GM21786 (cell line): ENCODE results near the gene DIPK1B.

Experiments used
- ATAC-seq: cut with Tn5 transposase; IDR thresholded peaks from one replicate; pipeline ENCODE4 v1.9.1; 2021; ENCODE audit not compliant: unreplicated experiment

Gene DIPK1B

GRCh38 chr9:136711751-136712689, at the start of gene DIPK1B:
Gene DIPK1B, plus strand, starts transcription at chr9:136712572. Its CDS starts 94 bp downstream, at chr9:136712666.
- no peak for ATAC-seq

GRCh38 chr9:136662656-136663581, 49.5 kb upstream of the DIPK1B start, which contains the start of gene EGFL7:
Gene EGFL7, plus strand, starts transcription at chr9:136662916. Its CDS starts 5,367 bp downstream, at chr9:136668283.
- no peak for ATAC-seq

GRCh38 chr9:136664000-136664915, 48.1 kb upstream of the DIPK1B start:
- ATAC-seq = no peak

GRCh38 chr9:136665111-136665703, 47.2 kb upstream of the DIPK1B start:
- no peak for ATAC-seq

- ATAC-seq = no peak
These were observed 46.5 kb upstream of the DIPK1B start for GRCh38 chr9:136665704-136666371.

- no peak for ATAC-seq
These were observed 45.8 kb upstream of the DIPK1B start for GRCh38 chr9:136666372-136667213.

GRCh38 chr9:136667214-136667939, 45.0 kb upstream of the DIPK1B start:
- no peak for ATAC-seq

- no peak for ATAC-seq
These were observed 44.2 kb upstream of the DIPK1B start for GRCh38 chr9:136667940-136668760.

- ATAC-seq = no peak
These were observed 43.2 kb upstream of the DIPK1B start for GRCh38 chr9:136668983-136669790.

- no peak for ATAC-seq
These were observed 42.4 kb upstream of the DIPK1B start for GRCh38 chr9:136669791-136670464.

- ATAC-seq = no peak
These were observed 41.7 kb upstream of the DIPK1B start for GRCh38 chr9:136670576-136671253.

GRCh38 chr9:136671254-136671614, 41.1 kb upstream of the DIPK1B start:
- no peak for ATAC-seq

- ATAC-seq = no peak
These were observed 40.5 kb upstream of the DIPK1B start for GRCh38 chr9:136671646-136672430.

- no peak for ATAC-seq
These were observed 39.8 kb upstream of the DIPK1B start for GRCh38 chr9:136672431-136673087.
